ENCODE data around the gene ZNF202.

DNA sequence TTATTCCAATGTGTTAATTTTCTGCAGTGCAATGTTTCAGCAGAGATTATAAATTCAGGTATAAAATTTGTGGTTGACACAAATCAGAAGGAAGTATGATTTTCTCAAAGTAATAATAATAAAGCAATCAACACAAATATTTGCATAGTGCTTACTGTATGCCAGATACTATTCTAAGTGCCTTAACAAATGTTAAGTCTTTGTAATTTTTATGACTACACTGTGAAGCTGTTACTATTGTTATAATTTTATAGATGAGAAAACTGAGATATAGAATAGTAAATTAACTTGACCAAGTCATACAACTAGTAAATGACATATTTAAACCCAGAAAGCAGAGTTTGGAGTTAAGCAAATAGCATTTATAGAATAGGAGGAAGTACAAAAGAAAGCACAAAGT lies 29.3 kb upstream of the ZNF202 start:
- TF ChIP-seq, protein P1, sequence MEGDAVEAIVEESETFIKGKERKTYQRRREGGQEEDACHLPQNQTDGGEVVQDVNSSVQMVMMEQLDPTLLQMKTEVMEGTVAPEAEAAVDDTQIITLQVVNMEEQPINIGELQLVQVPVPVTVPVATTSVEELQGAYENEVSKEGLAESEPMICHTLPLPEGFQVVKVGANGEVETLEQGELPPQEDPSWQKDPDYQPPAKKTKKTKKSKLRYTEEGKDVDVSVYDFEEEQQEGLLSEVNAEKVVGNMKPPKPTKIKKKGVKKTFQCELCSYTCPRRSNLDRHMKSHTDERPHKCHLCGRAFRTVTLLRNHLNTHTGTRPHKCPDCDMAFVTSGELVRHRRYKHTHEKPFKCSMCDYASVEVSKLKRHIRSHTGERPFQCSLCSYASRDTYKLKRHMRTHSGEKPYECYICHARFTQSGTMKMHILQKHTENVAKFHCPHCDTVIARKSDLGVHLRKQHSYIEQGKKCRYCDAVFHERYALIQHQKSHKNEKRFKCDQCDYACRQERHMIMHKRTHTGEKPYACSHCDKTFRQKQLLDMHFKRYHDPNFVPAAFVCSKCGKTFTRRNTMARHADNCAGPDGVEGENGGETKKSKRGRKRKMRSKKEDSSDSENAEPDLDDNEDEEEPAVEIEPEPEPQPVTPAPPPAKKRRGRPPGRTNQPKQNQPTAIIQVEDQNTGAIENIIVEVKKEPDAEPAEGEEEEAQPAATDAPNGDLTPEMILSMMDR (conservative IDR thresholded peaks at IDR 0.05; ENCODE audit: low read depth, low read length): no peak
- TF ChIP-seq EZH2 (IDR thresholded peaks at IDR 0.05; ENCODE audit: low read length, unreplicated experiment) (no peak), EZH2phosphoT487 (IDR thresholded peaks at IDR 0.05; ENCODE audit: borderline replicate concordance, low read length) (no peak)
